HL-60/S4 treated with retinoic acid at 250 ng/mL for 4 days and 3 days (cell line): Measurements from ENCODE around the gene PCBP3.

Source experiments
- in situ Hi-C: fragments of 300-500 bp; cut with MboI; formaldehyde crosslinking; loops from 2 replicates; pipeline ENCODE4 v1.7.0; 2022; ENCODE audit warnings: low sequenced_read_pairs

PCBP3 gene

GRCh38 chr21:45935628-45936027 lies 292.1 kb downstream of the PCBP3 start:
- in situ Hi-C loops: no loop called here

GRCh38 chr21:45937721-45938452 lies 294.4 kb downstream of the PCBP3 start:
- in situ Hi-C loops: no loop called here

- in situ Hi-C loops: no loop called here
These were observed 294.9 kb downstream of the PCBP3 start for GRCh38 chr21:45938453-45938755.

GRCh38 chr21:45938811-45939520 lies 295.4 kb downstream of the PCBP3 start:
- in situ Hi-C loops: no loop called here

- in situ Hi-C loops: no loop called here
These were observed 296.1 kb downstream of the PCBP3 start for GRCh38 chr21:45939521-45940045.

GRCh38 chr21:45940091-45940490 lies 296.6 kb downstream of the PCBP3 start:
- in situ Hi-C loops: no loop called here

GRCh38 chr21:45940621-45941337 lies 297.3 kb downstream of the PCBP3 start:
- in situ Hi-C loops: no loop called here

GRCh38 chr21:45941338-45941710 lies 297.8 kb downstream of the PCBP3 start:
- in situ Hi-C loops: no loop called here

- in situ Hi-C loops: no loop called here
These were observed 298.4 kb downstream of the PCBP3 start for GRCh38 chr21:45941717-45942546.

GRCh38 chr21:45942755-45943629 lies 299.5 kb downstream of the PCBP3 start:
- in situ Hi-C loops: no loop called here

GRCh38 chr21:45943630-45944540 lies 300.4 kb downstream of the PCBP3 start:
- in situ Hi-C loops: no loop called here

GRCh38 chr21:45944601-45945000 lies 301.1 kb downstream of the PCBP3 start:
- in situ Hi-C loops: no loop called here

GRCh38 chr21:45945066-45945867 lies 301.7 kb downstream of the PCBP3 start:
- in situ Hi-C loops: no loop called here

- in situ Hi-C loops: no loop called here
These were observed 302.3 kb downstream of the PCBP3 start for GRCh38 chr21:45945868-45946210.

GRCh38 chr21:45947296-45947695 lies 303.8 kb downstream of the PCBP3 start:
- in situ Hi-C loops: no loop called here

GRCh38 chr21:45947716-45948255 lies 304.3 kb downstream of the PCBP3 start:
- in situ Hi-C loops: no loop called here

GRCh38 chr21:45948576-45949141 lies 305.1 kb downstream of the PCBP3 start:
- in situ Hi-C loops: no loop called here
